KMS-11 (cell line): ENCODE data around the gene DLG5.

Source experiments
- H2AFZ ChIP-seq: fragments of 200-600 bp; sonication (generic); 2 replicates; pipeline ENCODE4 v1.6.1; 2016; ENCODE audit warnings: antibody characterized with exemption, mixed run types, low read depth
- H3K27ac ChIP-seq: fragments of 200-600 bp; sonication (generic); 2 replicates; pipeline ENCODE4 v1.6.1; 2016; ENCODE audit warnings: mild to moderate bottlenecking, mixed run types
- H3K27me3 ChIP-seq: fragments of 200-600 bp; sonication (generic); 2 replicates; pipeline ENCODE4 v1.6.1; 2017; ENCODE audit warnings: mild to moderate bottlenecking, low read depth, mixed run types, moderate library complexity; ENCODE audit not compliant: insufficient read depth
- H3K36me3 ChIP-seq: fragments of 200-600 bp; sonication (generic); 2 replicates; pipeline ENCODE4 v1.6.1; 2017; ENCODE audit warnings: mild to moderate bottlenecking, mixed run types; ENCODE audit not compliant: insufficient read depth
- H3K4me1 ChIP-seq: fragments of 200-600 bp; sonication (generic); 2 replicates; pipeline ENCODE4 v1.6.1; 2016; ENCODE audit warnings: mild to moderate bottlenecking, low read depth, mixed run types; ENCODE audit not compliant: poor library complexity, severe bottlenecking
- H3K4me2 ChIP-seq: fragments of 200-600 bp; sonication (generic); 2 replicates; pipeline ENCODE4 v1.7.0; 2016; ENCODE audit warnings: mild to moderate bottlenecking, mixed run types
- H3K4me3 ChIP-seq: fragments of 200-600 bp; sonication (generic); IDR thresholded peaks from 2 replicates; pipeline ENCODE4 v1.6.1; 2017; ENCODE audit warnings: low read depth, low read length, mixed read lengths; ENCODE audit not compliant: insufficient read depth
- H3K79me2 ChIP-seq: fragments of 200-600 bp; sonication (generic); 2 replicates; pipeline ENCODE4 v1.6.1; 2016; ENCODE audit warnings: low read depth, mixed run types; ENCODE audit not compliant: insufficient read depth
- H3K9ac ChIP-seq: fragments of 200-600 bp; sonication (generic); 2 replicates; pipeline ENCODE4 v1.6.1; 2016; ENCODE audit warnings: mild to moderate bottlenecking, mixed run types
- H4K20me1 ChIP-seq: fragments of 200-600 bp; sonication (generic); 2 replicates; pipeline ENCODE4 v1.6.1; 2016; ENCODE audit warnings: mild to moderate bottlenecking, mixed run types; ENCODE audit not compliant: insufficient read depth
- CTCF ChIP-seq: fragments of 200-600 bp; sonication (generic); conservative IDR thresholded peaks from 2 replicates; pipeline ENCODE4 v1.6.1; 2017; ENCODE audit warnings: low read depth, mild to moderate bottlenecking, antibody characterized with exemption, low read length, moderate library complexity, mixed read lengths

The DLG5 gene

GRCh38 chr10:77899690-77900089, 26.9 kb downstream of the DLG5 start:
- Histone ChIP-seq H3K4me3 (no peak overlapping the region), H3K27me3 (no peaks in the 10 kb centered on the region), H4K20me1 (no peaks in the 10 kb centered on the region), H2AFZ (no peak overlapping the region), H3K4me1 (no peaks in the 10 kb centered on the region), H3K4me2 (no peak overlapping the region), H3K27ac (no peak overlapping the region), H3K36me3 (no peaks in the 10 kb centered on the region), H3K79me2 (no peaks in the 10 kb centered on the region), H3K9ac (no peak overlapping the region)
- no peak for TF ChIP-seq CTCF

- Histone ChIP-seq H3K4me2 (no peak overlapping the region), H3K79me2 (no peaks in the 10 kb centered on the region)
Measured at GRCh38 chr10:77899080-77899477, 27.5 kb downstream of the DLG5 start.

GRCh38 chr10:77898323-77899079, 28.1 kb downstream of the DLG5 start:
- H3K4me1 ChIP-seq = no peaks in the 10 kb centered on the region
- no peak overlapping the region for H3K27ac ChIP-seq
- H2AFZ ChIP-seq = no peak overlapping the region
- H4K20me1 ChIP-seq = no peaks in the 10 kb centered on the region
- H3K27me3 ChIP-seq = no peaks in the 10 kb centered on the region
- TF ChIP-seq CTCF = no peak
- no peak overlapping the region for H3K4me2 ChIP-seq
- no peaks in the 10 kb centered on the region for H3K79me2 ChIP-seq
- no peaks in the 10 kb centered on the region for H3K36me3 ChIP-seq
- no peak overlapping the region for H3K4me3 ChIP-seq
- H3K9ac ChIP-seq = no peak overlapping the region

More at GRCh38 chr10:77899080-77899477, 27.5 kb downstream of the DLG5 start:
- no peak overlapping the region for H3K9ac ChIP-seq
- H3K27me3 ChIP-seq = no peaks in the 10 kb centered on the region
- H3K4me3 ChIP-seq = no peak overlapping the region
- TF ChIP-seq CTCF = no peak
- no peaks in the 10 kb centered on the region for H3K4me1 ChIP-seq
- no peak overlapping the region for H2AFZ ChIP-seq
- H3K27ac ChIP-seq = no peak overlapping the region
- H3K36me3 ChIP-seq = no peaks in the 10 kb centered on the region
- no peaks in the 10 kb centered on the region for H4K20me1 ChIP-seq

- H3K27me3 ChIP-seq = no peaks in the 10 kb centered on the region
- H3K27ac ChIP-seq = no peak overlapping the region
- H3K36me3 ChIP-seq = no peaks in the 10 kb centered on the region
- no peak overlapping the region for H3K4me2 ChIP-seq
- no peak overlapping the region for H2AFZ ChIP-seq
- H3K4me1 ChIP-seq = no peaks in the 10 kb centered on the region
- H3K9ac ChIP-seq = no peak overlapping the region
- H4K20me1 ChIP-seq = no peaks in the 10 kb centered on the region
- H3K79me2 ChIP-seq = no peaks in the 10 kb centered on the region
- TF ChIP-seq CTCF = no peak
- H3K4me3 ChIP-seq = no peak overlapping the region
Measured at GRCh38 chr10:77896058-77896457, 30.5 kb downstream of the DLG5 start.
